EL (cell line): ENCODE measurements around the gene NAPEPLD.
"Not testable (repeated sequence)": the region's sequence is repeated elsewhere in the genome, so short reads cannot be mapped to it uniquely, and the experiment has no call there.

Source experiments
- DNase-seq: peaks from one replicate; pipeline ENCODE4 v3.0.0-alpha.2; 2016

The NAPEPLD gene

DNA sequence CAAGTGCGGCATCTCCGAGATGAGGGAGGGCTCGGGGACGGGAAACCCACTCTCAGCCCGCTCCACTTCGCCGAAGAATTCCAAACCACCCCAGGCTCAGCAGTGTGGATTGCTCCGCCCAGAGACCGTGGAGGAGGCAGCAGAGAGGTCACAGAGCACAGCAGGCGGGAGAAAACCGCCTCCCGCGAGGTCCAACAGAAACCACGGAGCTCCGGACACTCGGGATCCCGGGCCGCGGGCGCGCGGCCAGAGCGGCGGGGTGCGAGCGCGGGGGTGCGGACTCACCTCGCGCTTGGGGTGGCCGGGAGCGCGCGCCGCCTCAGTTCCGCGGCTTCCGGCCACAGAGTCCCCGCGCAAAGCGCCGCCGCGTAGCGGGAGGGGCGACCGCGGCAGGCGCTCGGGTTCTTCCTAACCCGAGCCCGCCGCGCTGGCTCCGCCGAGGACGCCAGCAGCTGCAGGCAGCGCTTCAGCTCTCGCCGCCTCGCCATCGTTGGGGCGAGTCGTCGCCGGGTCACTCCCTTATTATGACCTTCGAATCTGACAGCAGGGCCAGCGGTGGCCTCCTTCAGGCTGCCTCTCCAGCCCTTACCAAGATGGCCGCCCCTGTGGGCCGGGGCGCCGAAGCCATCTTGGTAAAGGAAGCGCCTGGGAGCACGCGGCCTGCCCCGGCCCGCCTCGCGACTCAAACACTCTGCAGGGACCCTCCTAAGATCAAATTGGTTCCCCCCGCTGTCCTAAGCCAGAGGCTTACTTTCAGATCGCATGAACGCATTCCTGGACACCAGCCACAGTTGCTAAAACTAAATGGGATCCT lies at the start of gene NAPEPLD:
Gene NAPEPLD (minus strand): TSS at position 106 of the 814 bp plus-strand sequence. CDS start 20,323 bp downstream, outside the sequence.
- peak; percentile 91 for DNase-seq

GRCh38 chr7:103198079-103198478 lies 49.2 kb upstream of the NAPEPLD start:
- not testable (repeated sequence) for DNase-seq

DNA sequence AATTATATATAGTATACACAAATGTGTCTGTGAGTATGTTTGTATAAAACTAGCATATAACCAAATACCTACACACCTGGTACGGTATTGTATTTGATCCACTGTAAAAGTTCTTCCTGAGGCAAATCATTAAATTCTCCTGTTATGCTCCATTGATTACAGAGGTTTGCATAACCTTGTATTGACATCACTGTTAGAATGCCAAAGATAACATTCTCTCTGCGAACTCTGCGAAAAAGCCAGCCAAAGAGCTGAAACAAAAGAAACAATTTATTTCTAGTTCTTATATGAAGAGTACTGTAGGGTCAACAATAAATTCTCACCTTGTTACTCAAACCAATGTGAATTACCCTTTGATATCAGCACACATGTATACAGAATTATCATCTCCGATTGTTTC lies 46.5 kb upstream of the NAPEPLD start:
- DNase-seq, result not testable (repeated sequence)

- not testable (repeated sequence) for DNase-seq
These were observed 23.7 kb upstream of the NAPEPLD start for GRCh38 chr7:103172415-103173146.

DNA sequence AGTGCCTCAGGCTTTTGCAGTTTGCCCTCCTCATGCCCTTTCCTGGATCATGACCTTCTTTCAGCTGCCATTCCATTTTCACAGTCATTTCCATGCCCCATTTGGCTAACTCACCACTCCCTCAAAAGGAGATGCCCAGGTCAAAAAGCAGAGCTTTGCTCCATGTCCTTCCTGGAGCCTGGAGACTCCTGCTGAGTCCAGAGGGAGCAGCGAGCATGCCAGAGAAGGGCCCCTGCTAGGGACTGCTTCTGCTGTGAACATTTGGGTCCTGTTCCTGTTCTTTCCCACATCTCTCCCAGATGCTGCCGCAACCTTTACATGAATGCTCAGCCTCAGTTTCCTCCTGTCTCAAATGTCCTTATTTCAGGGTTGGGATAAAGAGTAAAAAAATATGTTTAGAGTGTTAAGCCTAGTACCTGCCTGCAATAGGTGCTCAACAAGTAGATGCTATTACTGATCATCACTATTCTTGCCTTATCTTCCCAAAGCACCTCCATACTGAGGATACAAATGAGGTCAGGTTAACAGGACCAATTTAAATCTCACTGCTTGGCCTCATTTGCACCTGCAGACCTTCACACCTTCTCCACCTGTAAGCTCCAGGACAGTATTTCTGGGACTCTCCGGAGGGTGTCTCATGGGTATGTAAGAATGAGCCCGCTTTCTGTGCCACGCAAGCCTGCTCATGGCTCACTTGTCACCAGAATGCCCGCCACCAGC lies 23.0 kb upstream of the NAPEPLD start:
- DNase-seq, result not testable (repeated sequence)

- not testable (repeated sequence) for DNase-seq
These were observed 18.1 kb upstream of the NAPEPLD start for GRCh38 chr7:103166921-103167544.

DNA sequence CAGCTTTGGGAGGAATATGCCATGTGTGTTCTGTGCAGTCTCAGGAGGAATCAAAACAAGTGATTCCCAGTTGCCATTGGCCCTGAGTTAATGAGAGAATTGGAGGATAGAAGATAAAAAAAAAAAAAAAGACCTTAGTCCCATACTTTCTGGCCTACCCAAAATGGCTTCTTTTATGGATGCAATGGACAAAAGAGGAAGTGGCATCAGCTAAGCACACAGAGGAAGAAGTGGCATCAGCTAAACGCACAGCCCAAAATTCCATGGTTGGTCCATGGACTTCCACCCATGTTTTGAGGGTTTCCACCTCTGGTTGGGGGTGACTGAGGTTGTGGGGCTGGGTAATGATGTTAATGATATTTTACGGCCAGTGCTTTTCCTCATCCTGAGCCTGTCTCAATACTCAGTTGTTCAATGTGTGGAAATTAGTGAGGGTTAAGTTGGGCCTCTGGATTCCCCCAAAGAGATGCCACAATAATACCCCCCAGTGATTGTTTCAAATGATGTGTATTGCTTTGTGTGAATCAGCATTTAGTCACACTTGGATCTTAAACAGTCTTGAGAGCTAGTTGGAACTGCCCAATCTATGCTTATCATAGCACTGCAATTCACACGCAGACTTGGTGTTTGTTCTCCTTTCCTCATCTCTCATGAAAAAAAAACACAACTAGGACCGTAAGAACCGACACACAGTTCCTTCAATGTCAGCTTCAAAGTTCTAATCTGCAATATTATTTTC lies 14.4 kb upstream of the NAPEPLD start:
- peak; percentile 31 for DNase-seq

DNA sequence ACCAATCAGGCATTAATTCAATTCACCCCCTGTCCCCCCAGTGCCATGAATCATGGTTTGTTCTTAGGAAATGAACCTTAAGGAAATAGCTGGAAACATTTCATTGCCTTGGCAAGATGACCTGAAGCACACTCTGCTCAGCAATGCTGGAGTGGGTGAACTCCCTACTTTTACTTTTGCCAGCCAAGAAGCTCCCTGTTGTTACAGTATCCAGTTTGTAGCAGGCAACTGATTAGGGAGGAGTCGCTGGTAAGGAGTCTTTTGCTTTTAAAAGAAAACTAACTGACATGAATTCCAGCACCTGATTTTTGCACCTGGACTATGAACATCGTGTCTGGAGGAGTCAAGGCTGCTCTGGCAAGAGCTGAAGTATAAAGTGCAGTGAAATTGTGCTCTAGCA lies 13.7 kb upstream of the NAPEPLD start:
- peak; percentile 47 for DNase-seq

- DNase-seq, result peak; percentile 34
These were observed 13.2 kb upstream of the NAPEPLD start for GRCh38 chr7:103161998-103162616.

- DNase-seq, result not testable (repeated sequence)
These were observed 10.2 kb upstream of the NAPEPLD start for GRCh38 chr7:103159072-103159471.

DNA sequence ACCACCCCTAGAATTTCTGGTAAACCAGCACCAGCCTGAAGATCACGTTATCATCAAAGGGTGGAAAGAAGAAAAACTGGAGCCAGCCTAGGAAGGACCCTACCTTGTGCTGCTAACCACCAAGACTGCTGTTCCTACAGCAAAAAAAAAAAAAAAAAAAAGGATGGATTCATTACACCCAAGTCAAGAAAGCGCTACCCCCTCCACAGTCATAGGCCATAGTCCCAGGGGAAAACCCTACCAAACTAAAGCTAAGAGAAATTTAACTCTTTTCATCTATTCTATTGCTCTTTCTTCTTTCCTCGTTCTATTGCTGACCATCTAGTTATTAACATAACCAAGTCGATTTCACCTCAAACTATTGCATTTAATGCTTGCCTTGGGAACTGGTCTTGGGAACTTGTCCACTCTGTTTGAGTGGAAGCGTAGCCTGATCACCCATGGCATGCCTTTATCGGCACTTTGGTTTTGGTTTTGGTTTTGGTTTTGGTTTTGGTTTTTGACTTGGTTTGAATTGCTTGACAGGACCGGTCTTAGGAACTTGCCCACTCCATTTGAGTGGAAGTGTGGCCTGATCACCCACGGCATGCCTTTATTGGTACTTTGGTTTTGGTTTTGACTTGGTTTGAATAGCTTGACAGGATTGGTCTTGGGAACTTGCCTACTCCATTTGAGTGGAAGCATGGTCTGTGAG lies 6.6 kb upstream of the NAPEPLD start:
- not testable (repeated sequence) for DNase-seq

DNA sequence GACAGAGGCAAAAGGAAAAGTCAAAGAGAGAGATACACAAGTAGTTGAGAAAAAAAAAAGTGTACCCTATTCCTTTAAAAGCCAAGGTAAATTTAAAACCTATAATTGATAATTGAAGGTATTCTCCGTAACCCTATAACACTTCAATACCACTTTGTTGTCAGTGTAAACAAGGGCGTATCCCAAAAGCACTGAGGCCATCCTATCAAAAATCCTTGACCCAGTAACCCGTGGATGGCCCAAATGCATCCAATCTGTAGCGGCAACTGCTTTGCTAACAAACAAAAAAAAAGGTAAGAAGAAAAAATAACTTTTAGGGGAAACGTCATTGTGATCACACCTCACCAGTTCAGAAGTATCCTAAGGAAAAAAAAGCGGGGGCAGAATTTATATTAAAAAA lies 5.1 kb upstream of the NAPEPLD start:
- no peak for DNase-seq

- DNase-seq, result not testable (repeated sequence)
These were observed 4.1 kb upstream of the NAPEPLD start for GRCh38 chr7:103152744-103153617.

DNA sequence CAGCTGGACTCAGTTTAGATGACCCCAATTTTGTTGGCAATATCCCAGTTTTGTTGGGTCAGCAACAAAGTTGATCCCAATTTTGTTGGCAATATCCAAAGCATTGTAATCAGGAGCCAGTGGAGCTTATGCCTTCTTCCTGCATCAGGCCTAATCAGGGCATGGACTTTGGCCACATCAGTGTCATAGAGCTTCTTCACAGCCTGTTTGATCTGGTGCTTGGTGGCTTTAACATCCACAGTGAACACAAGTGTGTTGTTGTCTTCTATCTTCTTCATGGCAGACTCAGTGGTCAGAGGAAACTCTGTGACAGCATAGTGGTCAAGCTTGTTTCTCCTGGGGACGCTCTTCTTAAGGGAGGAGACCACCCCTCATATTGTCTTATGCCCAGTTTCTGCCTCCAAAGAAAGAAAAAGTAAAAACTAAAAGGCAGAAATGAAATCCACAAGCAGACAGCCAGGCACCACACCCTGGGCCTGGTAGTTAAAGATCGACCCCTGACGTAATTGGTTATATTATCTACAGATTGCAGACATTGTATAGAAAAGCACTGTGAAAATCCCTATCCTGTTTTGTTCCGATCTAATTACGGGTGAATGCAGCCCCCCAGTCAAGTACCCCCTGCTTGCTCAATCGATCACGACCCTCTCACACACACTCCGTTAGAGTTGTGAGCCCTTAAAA lies 3.2 kb upstream of the NAPEPLD start:
- not testable (repeated sequence) for DNase-seq

GRCh38 chr7:103150192-103150591 lies 1.3 kb upstream of the NAPEPLD start:
- no peak for DNase-seq

DNA sequence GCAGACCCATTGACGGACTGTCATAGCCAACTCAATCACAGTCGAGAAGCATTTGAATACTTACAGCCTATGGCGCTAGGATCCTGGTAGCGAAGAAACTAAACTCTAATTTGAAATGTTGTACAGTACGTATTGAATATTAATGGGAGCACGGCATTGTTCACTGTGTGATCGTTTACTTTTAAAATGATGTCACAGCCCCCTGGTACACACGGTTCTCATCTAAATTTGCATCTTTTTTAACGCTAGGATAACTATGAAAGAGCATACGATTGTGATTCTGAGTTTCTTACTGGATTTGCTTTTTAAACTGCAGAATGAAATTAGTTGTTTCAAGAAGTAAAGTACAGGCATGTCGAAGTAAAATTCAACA lies 895 bp upstream of the NAPEPLD start:
- no peak for DNase-seq

GRCh38 chr7:103148131-103148993 lies 537 bp downstream of the NAPEPLD start:
- no peak for DNase-seq

- not testable (repeated sequence) for DNase-seq
These were observed 4.1 kb downstream of the NAPEPLD start for GRCh38 chr7:103144754-103145153.
